Sigmoid colon (tissue), 4 donors: ENCODE measurements around the gene SLC8A1.

Source experiments
- POLR2A ChIP-seq, 2 donors: fragments of 450-650 bp; IDR thresholded peaks; one replicate each; pipeline ENCODE4 v1.6.1; 2016; ENCODE audit warnings: antibody characterized with exemption in 2 of 2, mild to moderate bottlenecking in 2 of 2, moderate library complexity in 2 of 2
- POLR2AphosphoS5 ChIP-seq, 4 donors: sonication (generic); formaldehyde crosslinking; IDR thresholded peaks; one replicate each; pipeline ENCODE4 v1.6.1; 2017; ENCODE audit warnings: antibody characterized with exemption in 4 of 4
- TF ChIP-seq, protein P1 (sequence below), 4 experiments: fragments of 450-650 bp in 3 of 4; fragments of 200-600 bp in 1 of 4; IDR thresholded peaks; one replicate each; pipeline ENCODE4 v1.5.1; 2016 to 2019; ENCODE audit warnings: antibody characterized with exemption in 4 of 4, mild to moderate bottlenecking in 3 of 4, moderate library complexity in 2 of 4

GRCh38 chr2:40344364-40344763 is 107.5 kb downstream of the SLC8A1 start:
- TF ChIP-seq, protein P1, sequence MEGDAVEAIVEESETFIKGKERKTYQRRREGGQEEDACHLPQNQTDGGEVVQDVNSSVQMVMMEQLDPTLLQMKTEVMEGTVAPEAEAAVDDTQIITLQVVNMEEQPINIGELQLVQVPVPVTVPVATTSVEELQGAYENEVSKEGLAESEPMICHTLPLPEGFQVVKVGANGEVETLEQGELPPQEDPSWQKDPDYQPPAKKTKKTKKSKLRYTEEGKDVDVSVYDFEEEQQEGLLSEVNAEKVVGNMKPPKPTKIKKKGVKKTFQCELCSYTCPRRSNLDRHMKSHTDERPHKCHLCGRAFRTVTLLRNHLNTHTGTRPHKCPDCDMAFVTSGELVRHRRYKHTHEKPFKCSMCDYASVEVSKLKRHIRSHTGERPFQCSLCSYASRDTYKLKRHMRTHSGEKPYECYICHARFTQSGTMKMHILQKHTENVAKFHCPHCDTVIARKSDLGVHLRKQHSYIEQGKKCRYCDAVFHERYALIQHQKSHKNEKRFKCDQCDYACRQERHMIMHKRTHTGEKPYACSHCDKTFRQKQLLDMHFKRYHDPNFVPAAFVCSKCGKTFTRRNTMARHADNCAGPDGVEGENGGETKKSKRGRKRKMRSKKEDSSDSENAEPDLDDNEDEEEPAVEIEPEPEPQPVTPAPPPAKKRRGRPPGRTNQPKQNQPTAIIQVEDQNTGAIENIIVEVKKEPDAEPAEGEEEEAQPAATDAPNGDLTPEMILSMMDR (IDR thresholded peaks at IDR 0.05) = no peak
- TF ChIP-seq POLR2A (IDR thresholded peaks at IDR 0.05) (no peak), POLR2AphosphoS5 (IDR thresholded peaks at IDR 0.05) (peak in 1 of 4 donors; percentile 39)
